ENCODE data around the gene BICD1. TPM values are rescaled to one million over a fixed set of nuclear protein-coding genes. Genes with fewer than 3 reads are reported as not detected.
"Not testable (repeated sequence)": the region's sequence is repeated elsewhere in the genome, so short reads cannot be mapped to it uniquely, and the experiment has no call there.

The BICD1 gene
- total and polyA plus RNA-seq, 4 donors = 3.0 to 42.6 (median 25.2) TPM

- no peaks in the 10 kb centered on the region for H3K27me3 ChIP-seq (ENCODE audit: control insufficient read depth in 1 of 2, insufficient read depth in 2 of 2, low read length in 1 of 2)
- WGBS, 2 donors = 74 to 88% methylated on average over 3 of the region's 3 CpGs
These were observed 17.1 kb upstream of the BICD1 start for GRCh38 chr12:32089586-32089985.

GRCh38 chr12:32091696-32092095 lies 15.0 kb upstream of the BICD1 start:
- no peaks in the 10 kb centered on the region for H3K27me3 ChIP-seq (ENCODE audit: control insufficient read depth in 1 of 2, insufficient read depth in 2 of 2, low read length in 1 of 2)
- no peak for DNase-seq
- no peaks in the 10 kb centered on the region for H3K9me3 ChIP-seq (ENCODE audit: control insufficient read depth, low read length)
- H3K27ac ChIP-seq (ENCODE audit: low read depth in 1 of 2, low read length in 2 of 2) = no peak overlapping the region
- intact Hi-C loops (cut with DNase I) = no loop called here
- no peak overlapping the region for H3K4me3 ChIP-seq (ENCODE audit: low read length in 2 of 2)
- H3K36me3 ChIP-seq (ENCODE audit: control insufficient read depth in 1 of 2, insufficient read depth in 2 of 2, low read length in 1 of 2) = no peaks in the 10 kb centered on the region
- WGBS, 2 donors = 51 to 75% methylated on average over 1 of the region's 1 CpG
- H3K4me1 ChIP-seq (ENCODE audit: control insufficient read depth in 1 of 2, insufficient read depth in 2 of 2, low read length in 2 of 2) = no peaks in the 10 kb centered on the region
- ATAC-seq (ENCODE audit: low FRiP score) = no peak

More at GRCh38 chr12:32089586-32089985, 17.1 kb upstream of the BICD1 start:
- Histone ChIP-seq H3K9me3 (ENCODE audit: control insufficient read depth, low read length) (no peaks in the 10 kb centered on the region), H3K4me1 (ENCODE audit: control insufficient read depth in 1 of 2, insufficient read depth in 2 of 2, low read length in 2 of 2) (no peaks in the 10 kb centered on the region), H3K36me3 (ENCODE audit: control insufficient read depth in 1 of 2, insufficient read depth in 2 of 2, low read length in 1 of 2) (no peaks in the 10 kb centered on the region), H3K27ac (ENCODE audit: low read depth in 1 of 2, low read length in 2 of 2) (no peak overlapping the region), H3K4me3 (ENCODE audit: low read length in 2 of 2) (no peak overlapping the region)
- ATAC-seq (ENCODE audit: low FRiP score) = no peak
- DNase-seq = no peak
- intact Hi-C loops (cut with DNase I) = no loop called here

GRCh38 chr12:32098112-32098511 lies 8.5 kb upstream of the BICD1 start:
- WGBS, 2 donors = 43 to 62% methylated on average over 4 of the region's 4 CpGs
- no peak for ATAC-seq (ENCODE audit: low FRiP score)
- H3K36me3 ChIP-seq (ENCODE audit: control insufficient read depth in 1 of 2, insufficient read depth in 2 of 2, low read length in 1 of 2) = no peaks in the 10 kb centered on the region
- H3K4me3 ChIP-seq (ENCODE audit: low read length in 2 of 2) = no peak overlapping the region
- intact Hi-C loops (cut with DNase I) = no loop called here
- no peaks in the 10 kb centered on the region for H3K9me3 ChIP-seq (ENCODE audit: control insufficient read depth, low read length)
- H3K4me1 ChIP-seq (ENCODE audit: control insufficient read depth in 1 of 2, insufficient read depth in 2 of 2, low read length in 2 of 2) = no peaks in the 10 kb centered on the region
- H3K27ac ChIP-seq (ENCODE audit: low read depth in 1 of 2, low read length in 2 of 2) = no peak overlapping the region
- no peaks in the 10 kb centered on the region for H3K27me3 ChIP-seq (ENCODE audit: control insufficient read depth in 1 of 2, insufficient read depth in 2 of 2, low read length in 1 of 2)
- DNase-seq = no peak

DNA sequence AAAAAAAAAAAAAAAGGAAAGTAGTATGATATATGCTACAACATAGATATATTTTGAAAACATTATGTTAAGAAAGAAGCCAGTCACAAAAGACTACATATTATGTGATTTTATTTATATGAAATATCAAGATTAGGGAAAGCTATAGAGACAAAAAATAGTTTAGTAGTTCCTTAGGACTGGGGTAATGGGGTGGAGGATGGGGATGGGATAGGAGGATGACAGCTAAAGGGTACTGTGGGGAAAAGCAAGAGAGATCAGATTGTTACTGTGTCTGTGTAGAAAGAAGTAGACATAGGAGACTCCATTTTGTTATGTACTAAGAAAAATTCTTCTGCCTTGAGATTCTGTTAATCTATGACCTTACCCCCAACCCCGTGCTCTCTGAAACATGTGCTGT lies 7.4 kb upstream of the BICD1 start:
- H3K27me3 ChIP-seq (ENCODE audit: control insufficient read depth in 1 of 2, insufficient read depth in 2 of 2, low read length in 1 of 2); H3K4me3 ChIP-seq (ENCODE audit: low read length in 2 of 2); H3K9me3 ChIP-seq (ENCODE audit: control insufficient read depth, low read length); DNase-seq; H3K27ac ChIP-seq (ENCODE audit: low read depth in 1 of 2, low read length in 2 of 2); ATAC-seq (ENCODE audit: low FRiP score); intact Hi-C loops (cut with DNase I); H3K4me1 ChIP-seq (ENCODE audit: control insufficient read depth in 1 of 2, insufficient read depth in 2 of 2, low read length in 2 of 2); H3K36me3 ChIP-seq (ENCODE audit: control insufficient read depth in 1 of 2, insufficient read depth in 2 of 2, low read length in 1 of 2): not testable (repeated sequence)
- no CpG with 5 or more reads among the region's 1 CpG for WGBS, 2 donors

- WGBS, 2 donors = 91% methylated on average over 4 of the region's 4 CpGs
- intact Hi-C loops (cut with DNase I) = no loop called here
- no peak overlapping the region for H3K4me3 ChIP-seq (ENCODE audit: low read length in 2 of 2)
- no peaks in the 10 kb centered on the region for H3K36me3 ChIP-seq (ENCODE audit: control insufficient read depth in 1 of 2, insufficient read depth in 2 of 2, low read length in 1 of 2)
- DNase-seq (no peak), ATAC-seq (ENCODE audit: low FRiP score) (no peak)
- H3K27me3 ChIP-seq (ENCODE audit: control insufficient read depth in 1 of 2, insufficient read depth in 2 of 2, low read length in 1 of 2) = no peaks in the 10 kb centered on the region
- no peaks in the 10 kb centered on the region for H3K9me3 ChIP-seq (ENCODE audit: control insufficient read depth, low read length)
- H3K4me1 ChIP-seq (ENCODE audit: control insufficient read depth in 1 of 2, insufficient read depth in 2 of 2, low read length in 2 of 2) = no peaks in the 10 kb centered on the region
- H3K27ac ChIP-seq (ENCODE audit: low read depth in 1 of 2, low read length in 2 of 2) = no peak overlapping the region
These were observed 6.3 kb upstream of the BICD1 start for GRCh38 chr12:32100361-32100760.

DNA sequence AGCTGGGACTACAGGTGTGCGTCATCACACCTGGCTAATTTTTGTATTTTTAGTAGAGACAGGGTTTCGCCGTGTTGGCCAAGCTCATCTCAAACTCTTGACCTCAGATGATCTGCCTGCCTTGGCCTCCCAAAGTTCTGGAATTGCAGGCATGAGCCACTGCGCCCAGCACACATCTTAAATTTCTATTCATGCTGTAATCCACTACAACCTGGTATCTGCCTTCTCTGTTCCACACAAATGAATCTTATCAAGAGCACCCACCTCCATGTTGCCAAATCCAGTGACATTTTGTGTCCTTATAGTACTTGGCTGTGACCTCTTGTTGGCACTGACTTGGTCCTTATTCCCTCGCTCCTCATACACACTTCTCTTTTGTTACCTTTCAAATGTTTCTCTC lies 5.8 kb upstream of the BICD1 start:
- 76 to 98% methylated on average over 5 of the region's 5 CpGs for whole genome bisulfite sequencing, 2 donors

GRCh38 chr12:32102234-32102633 lies 4.4 kb upstream of the BICD1 start:
- no peaks in the 10 kb centered on the region for H3K27me3 ChIP-seq (ENCODE audit: control insufficient read depth in 1 of 2, insufficient read depth in 2 of 2, low read length in 1 of 2)
- WGBS, 2 donors = 77 to 79% methylated on average over 3 of the region's 3 CpGs
- H3K4me3 ChIP-seq (ENCODE audit: low read length in 2 of 2) = no peak overlapping the region
- DNase-seq (no peak), ATAC-seq (ENCODE audit: low FRiP score) (no peak)
- intact Hi-C loops (cut with DNase I) = no loop called here
- no peaks in the 10 kb centered on the region for H3K36me3 ChIP-seq (ENCODE audit: control insufficient read depth in 1 of 2, insufficient read depth in 2 of 2, low read length in 1 of 2)
- no peaks in the 10 kb centered on the region for H3K9me3 ChIP-seq (ENCODE audit: control insufficient read depth, low read length)
- no peak overlapping the region for H3K27ac ChIP-seq (ENCODE audit: low read depth in 1 of 2, low read length in 2 of 2)
- H3K4me1 ChIP-seq (ENCODE audit: control insufficient read depth in 1 of 2, insufficient read depth in 2 of 2, low read length in 2 of 2) = no peaks in the 10 kb centered on the region

More for the DNA sequence above, 5.8 kb upstream of the BICD1 start:
- no peak for DNase-seq
- H3K36me3 ChIP-seq (ENCODE audit: control insufficient read depth in 1 of 2, insufficient read depth in 2 of 2, low read length in 1 of 2) = no peaks in the 10 kb centered on the region
- intact Hi-C loops (cut with DNase I) = no loop called here
- no peaks in the 10 kb centered on the region for H3K27me3 ChIP-seq (ENCODE audit: control insufficient read depth in 1 of 2, insufficient read depth in 2 of 2, low read length in 1 of 2)
- H3K4me1 ChIP-seq (ENCODE audit: control insufficient read depth in 1 of 2, insufficient read depth in 2 of 2, low read length in 2 of 2) = no peaks in the 10 kb centered on the region
- no peak overlapping the region for H3K27ac ChIP-seq (ENCODE audit: low read depth in 1 of 2, low read length in 2 of 2)
- ATAC-seq (ENCODE audit: low FRiP score) = no peak
- H3K9me3 ChIP-seq (ENCODE audit: control insufficient read depth, low read length) = no peaks in the 10 kb centered on the region
- H3K4me3 ChIP-seq (ENCODE audit: low read length in 2 of 2) = no peak overlapping the region

GRCh38 chr12:32104572-32105355 lies 1.9 kb upstream of the BICD1 start:
- Histone ChIP-seq H3K4me3 (ENCODE audit: low read length in 2 of 2) (no peak overlapping the region), H3K4me1 (ENCODE audit: control insufficient read depth in 1 of 2, insufficient read depth in 2 of 2, low read length in 2 of 2) (no peaks in the 10 kb centered on the region), H3K27ac (ENCODE audit: low read depth in 1 of 2, low read length in 2 of 2) (no peak overlapping the region), H3K9me3 (ENCODE audit: control insufficient read depth, low read length) (no peaks in the 10 kb centered on the region), H3K36me3 (ENCODE audit: control insufficient read depth in 1 of 2, insufficient read depth in 2 of 2, low read length in 1 of 2) (no peaks in the 10 kb centered on the region), H3K27me3 (ENCODE audit: control insufficient read depth in 1 of 2, insufficient read depth in 2 of 2, low read length in 1 of 2) (no peaks in the 10 kb centered on the region)
- intact Hi-C loops (cut with DNase I) = loop anchor here in 1 of 2 donors (5.0 kb wide), 1 partner anchor 447 kb away; the partner anchor contains the start of gene ETFBKMT
- WGBS, 2 donors = 78 to 80% methylated on average over 11 of the region's 11 CpGs
- ATAC-seq (ENCODE audit: low FRiP score) (no peak), DNase-seq (no peak)

GRCh38 chr12:32105986-32106516 lies 596 bp upstream of the BICD1 start:
- Histone ChIP-seq H3K4me3 (ENCODE audit: low read length in 2 of 2) (peak overlapping the region; percentile 58 to 69), H3K36me3 (ENCODE audit: control insufficient read depth in 1 of 2, insufficient read depth in 2 of 2, low read length in 1 of 2) (no peaks in the 10 kb centered on the region), H3K27ac (ENCODE audit: low read depth in 1 of 2, low read length in 2 of 2) (peak overlapping the region in 1 of 2 donors; percentile 55), H3K27me3 (ENCODE audit: control insufficient read depth in 1 of 2, insufficient read depth in 2 of 2, low read length in 1 of 2) (no peaks in the 10 kb centered on the region), H3K4me1 (ENCODE audit: control insufficient read depth in 1 of 2, insufficient read depth in 2 of 2, low read length in 2 of 2) (peaks cover 0 to 1% of the 10 kb centered on the region in 2 donors), H3K9me3 (ENCODE audit: control insufficient read depth, low read length) (no peaks in the 10 kb centered on the region)
- ATAC-seq (ENCODE audit: low FRiP score) = no peak
- DNase-seq = no peak
- WGBS, 2 donors = 7 to 12% methylated on average over 24 of the region's 24 CpGs
- intact Hi-C loops (cut with DNase I) = loop anchor here in 1 of 2 donors (5.0 kb wide), 1 partner anchor 449 kb away; the partner anchor contains the start of gene ETFBKMT

All from aorta (tissue), 5 donors.